ENCODE results near the gene NPRL2. TPM values are rescaled to one million over a fixed set of nuclear protein-coding genes. Genes with fewer than 3 reads are reported as not detected.

NPRL2 gene
- total and polyA plus RNA-seq, 9 of the 15 experiments (the other 6 are each of a cell fraction or from before 2014, with no cell fraction given), result 17.4 to 40.4 (median 24.4) TPM

DNA sequence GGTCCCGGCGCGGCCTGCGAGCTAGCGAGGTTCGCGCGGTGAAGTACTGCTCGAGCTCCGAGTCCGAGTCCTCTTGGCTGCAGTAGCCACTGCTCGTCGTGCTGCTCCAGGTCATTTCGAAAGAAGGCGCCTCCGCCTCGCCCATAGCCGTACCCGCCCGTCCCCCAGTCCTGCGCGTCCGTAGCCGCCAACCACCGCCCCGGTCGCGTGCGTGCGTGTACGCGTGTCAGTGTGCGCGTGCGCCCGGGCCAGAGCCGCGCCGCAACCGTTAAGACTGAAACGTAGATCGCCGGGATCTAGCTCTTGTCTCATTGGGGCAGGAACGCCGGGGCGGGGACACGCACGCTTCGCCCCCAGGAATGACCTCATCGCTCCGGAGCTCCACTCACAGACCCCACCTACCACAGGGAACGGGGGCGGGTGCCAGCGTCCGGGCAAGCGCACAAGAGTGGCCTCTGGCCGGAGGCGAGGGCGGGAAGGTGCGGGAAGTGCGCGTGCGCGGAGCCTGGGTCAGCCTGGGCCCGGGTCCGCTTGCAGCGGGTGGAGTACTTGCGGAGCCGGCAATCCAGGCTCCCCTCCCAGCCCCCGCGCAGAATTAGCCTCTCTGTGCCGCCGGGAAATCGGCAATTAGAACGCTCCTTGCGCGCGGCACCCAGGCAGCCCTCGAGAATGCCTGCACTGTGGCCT is 13.3 kb downstream of the NPRL2 start (continued):
- TF ChIP-seq, protein P1, sequence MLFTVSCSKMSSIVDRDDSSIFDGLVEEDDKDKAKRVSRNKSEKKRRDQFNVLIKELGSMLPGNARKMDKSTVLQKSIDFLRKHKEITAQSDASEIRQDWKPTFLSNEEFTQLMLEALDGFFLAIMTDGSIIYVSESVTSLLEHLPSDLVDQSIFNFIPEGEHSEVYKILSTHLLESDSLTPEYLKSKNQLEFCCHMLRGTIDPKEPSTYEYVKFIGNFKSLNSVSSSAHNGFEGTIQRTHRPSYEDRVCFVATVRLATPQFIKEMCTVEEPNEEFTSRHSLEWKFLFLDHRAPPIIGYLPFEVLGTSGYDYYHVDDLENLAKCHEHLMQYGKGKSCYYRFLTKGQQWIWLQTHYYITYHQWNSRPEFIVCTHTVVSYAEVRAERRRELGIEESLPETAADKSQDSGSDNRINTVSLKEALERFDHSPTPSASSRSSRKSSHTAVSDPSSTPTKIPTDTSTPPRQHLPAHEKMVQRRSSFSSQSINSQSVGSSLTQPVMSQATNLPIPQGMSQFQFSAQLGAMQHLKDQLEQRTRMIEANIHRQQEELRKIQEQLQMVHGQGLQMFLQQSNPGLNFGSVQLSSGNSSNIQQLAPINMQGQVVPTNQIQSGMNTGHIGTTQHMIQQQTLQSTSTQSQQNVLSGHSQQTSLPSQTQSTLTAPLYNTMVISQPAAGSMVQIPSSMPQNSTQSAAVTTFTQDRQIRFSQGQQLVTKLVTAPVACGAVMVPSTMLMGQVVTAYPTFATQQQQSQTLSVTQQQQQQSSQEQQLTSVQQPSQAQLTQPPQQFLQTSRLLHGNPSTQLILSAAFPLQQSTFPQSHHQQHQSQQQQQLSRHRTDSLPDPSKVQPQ (CRISPR knock-in tag; IDR thresholded peaks at IDR 0.05; ENCODE audit: borderline replicate concordance), result no peak
- TF ChIP-seq HDAC6 (IDR thresholded peaks at IDR 0.05; ENCODE audit: low read depth, low read length), result no peak
- TF ChIP-seq ETV6 (IDR thresholded peaks at IDR 0.05; ENCODE audit: borderline replicate concordance in 1 of 2, low read depth in 2 of 2, low read length in 1 of 2), result no peak
- no peak for TF ChIP-seq ETV6 (CRISPR knock-in tag; IDR thresholded peaks at IDR 0.05; ENCODE audit: borderline replicate concordance)
- no peak for TF ChIP-seq ZFP36 (IDR thresholded peaks at IDR 0.05; ENCODE audit: low read depth, low read length, partially characterized antibody)
- no peak for TF ChIP-seq HEY1 (CRISPR knock-in tag; IDR thresholded peaks at IDR 0.05; ENCODE audit: borderline replicate concordance)
- peak; percentile 44 for TF ChIP-seq TAF1 (IDR thresholded peaks at IDR 0.05; ENCODE audit: control insufficient read depth, extremely low read depth, insufficient read depth, low read length, severe bottlenecking)
- TF ChIP-seq ZNF780A (CRISPR knock-in tag; IDR thresholded peaks at IDR 0.05), result no peak
- TF ChIP-seq, protein P2, sequence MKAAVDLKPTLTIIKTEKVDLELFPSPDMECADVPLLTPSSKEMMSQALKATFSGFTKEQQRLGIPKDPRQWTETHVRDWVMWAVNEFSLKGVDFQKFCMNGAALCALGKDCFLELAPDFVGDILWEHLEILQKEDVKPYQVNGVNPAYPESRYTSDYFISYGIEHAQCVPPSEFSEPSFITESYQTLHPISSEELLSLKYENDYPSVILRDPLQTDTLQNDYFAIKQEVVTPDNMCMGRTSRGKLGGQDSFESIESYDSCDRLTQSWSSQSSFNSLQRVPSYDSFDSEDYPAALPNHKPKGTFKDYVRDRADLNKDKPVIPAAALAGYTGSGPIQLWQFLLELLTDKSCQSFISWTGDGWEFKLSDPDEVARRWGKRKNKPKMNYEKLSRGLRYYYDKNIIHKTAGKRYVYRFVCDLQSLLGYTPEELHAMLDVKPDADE (conservative IDR thresholded peaks at IDR 0.05; ENCODE audit: control insufficient read depth, low read depth, low read length), result no peak
- TF ChIP-seq, protein P3, sequence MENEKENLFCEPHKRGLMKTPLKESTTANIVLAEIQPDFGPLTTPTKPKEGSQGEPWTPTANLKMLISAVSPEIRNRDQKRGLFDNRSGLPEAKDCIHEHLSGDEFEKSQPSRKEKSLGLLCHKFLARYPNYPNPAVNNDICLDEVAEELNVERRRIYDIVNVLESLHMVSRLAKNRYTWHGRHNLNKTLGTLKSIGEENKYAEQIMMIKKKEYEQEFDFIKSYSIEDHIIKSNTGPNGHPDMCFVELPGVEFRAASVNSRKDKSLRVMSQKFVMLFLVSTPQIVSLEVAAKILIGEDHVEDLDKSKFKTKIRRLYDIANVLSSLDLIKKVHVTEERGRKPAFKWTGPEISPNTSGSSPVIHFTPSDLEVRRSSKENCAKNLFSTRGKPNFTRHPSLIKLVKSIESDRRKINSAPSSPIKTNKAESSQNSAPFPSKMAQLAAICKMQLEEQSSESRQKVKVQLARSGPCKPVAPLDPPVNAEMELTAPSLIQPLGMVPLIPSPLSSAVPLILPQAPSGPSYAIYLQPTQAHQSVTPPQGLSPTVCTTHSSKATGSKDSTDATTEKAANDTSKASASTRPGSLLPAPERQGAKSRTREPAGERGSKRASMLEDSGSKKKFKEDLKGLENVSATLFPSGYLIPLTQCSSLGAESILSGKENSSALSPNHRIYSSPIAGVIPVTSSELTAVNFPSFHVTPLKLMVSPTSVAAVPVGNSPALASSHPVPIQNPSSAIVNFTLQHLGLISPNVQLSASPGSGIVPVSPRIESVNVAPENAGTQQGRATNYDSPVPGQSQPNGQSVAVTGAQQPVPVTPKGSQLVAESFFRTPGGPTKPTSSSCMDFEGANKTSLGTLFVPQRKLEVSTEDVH (IDR thresholded peaks at IDR 0.05; ENCODE audit: low read depth, partially characterized antibody), result peak; percentile 22
- TF ChIP-seq RBM15 (IDR thresholded peaks at IDR 0.05; ENCODE audit: insufficient read depth, low read length), result no peak
- TF ChIP-seq, protein P4, sequence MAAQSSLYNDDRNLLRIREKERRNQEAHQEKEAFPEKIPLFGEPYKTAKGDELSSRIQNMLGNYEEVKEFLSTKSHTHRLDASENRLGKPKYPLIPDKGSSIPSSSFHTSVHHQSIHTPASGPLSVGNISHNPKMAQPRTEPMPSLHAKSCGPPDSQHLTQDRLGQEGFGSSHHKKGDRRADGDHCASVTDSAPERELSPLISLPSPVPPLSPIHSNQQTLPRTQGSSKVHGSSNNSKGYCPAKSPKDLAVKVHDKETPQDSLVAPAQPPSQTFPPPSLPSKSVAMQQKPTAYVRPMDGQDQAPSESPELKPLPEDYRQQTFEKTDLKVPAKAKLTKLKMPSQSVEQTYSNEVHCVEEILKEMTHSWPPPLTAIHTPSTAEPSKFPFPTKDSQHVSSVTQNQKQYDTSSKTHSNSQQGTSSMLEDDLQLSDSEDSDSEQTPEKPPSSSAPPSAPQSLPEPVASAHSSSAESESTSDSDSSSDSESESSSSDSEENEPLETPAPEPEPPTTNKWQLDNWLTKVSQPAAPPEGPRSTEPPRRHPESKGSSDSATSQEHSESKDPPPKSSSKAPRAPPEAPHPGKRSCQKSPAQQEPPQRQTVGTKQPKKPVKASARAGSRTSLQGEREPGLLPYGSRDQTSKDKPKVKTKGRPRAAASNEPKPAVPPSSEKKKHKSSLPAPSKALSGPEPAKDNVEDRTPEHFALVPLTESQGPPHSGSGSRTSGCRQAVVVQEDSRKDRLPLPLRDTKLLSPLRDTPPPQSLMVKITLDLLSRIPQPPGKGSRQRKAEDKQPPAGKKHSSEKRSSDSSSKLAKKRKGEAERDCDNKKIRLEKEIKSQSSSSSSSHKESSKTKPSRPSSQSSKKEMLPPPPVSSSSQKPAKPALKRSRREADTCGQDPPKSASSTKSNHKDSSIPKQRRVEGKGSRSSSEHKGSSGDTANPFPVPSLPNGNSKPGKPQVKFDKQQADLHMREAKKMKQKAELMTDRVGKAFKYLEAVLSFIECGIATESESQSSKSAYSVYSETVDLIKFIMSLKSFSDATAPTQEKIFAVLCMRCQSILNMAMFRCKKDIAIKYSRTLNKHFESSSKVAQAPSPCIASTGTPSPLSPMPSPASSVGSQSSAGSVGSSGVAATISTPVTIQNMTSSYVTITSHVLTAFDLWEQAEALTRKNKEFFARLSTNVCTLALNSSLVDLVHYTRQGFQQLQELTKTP (IDR thresholded peaks at IDR 0.05; ENCODE audit: low read depth in 1 of 2, partially characterized antibody in 2 of 2), result no peak
- peak; percentile 55 for TF ChIP-seq HMGN3 (IDR thresholded peaks at IDR 0.05; ENCODE audit: borderline replicate concordance, extremely low read depth, insufficient read length, low read depth, low read length)
- TF ChIP-seq XRCC5 (IDR thresholded peaks at IDR 0.05; ENCODE audit: low read depth, low read length), result no peak

Measured in K562 (cell line).